NCI-H748 (cell line): ENCODE measurements around the gene BTG2.
A peak's percentile ranks its signal among the peaks of the same experiment; 100 is the strongest.

Source experiments
- DNase-seq: peaks from one replicate; lab custom pipeline; 2025; ENCODE audit not compliant: unreplicated experiment; lab: John Stamatoyannopoulos, UW

Gene BTG2

DNA sequence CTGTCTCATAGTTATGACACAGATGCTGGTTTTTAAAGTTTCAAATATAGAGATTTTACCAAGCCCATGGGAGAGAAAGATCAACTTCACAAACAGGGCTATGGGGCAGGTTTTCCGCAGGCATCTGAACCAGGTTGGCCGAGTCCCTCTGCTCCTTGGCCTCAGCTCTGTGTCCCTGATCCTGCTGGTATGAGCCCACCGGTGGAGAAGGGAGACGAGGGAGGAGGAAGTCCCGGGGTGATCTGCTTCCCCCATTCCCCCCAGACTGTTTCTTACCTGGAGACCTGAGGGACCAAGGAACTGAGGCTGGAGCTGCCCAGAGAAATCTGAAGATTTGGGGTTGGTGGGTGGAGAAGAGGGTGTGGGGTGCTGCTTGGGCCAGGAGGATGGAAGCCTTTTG, 28.9 kb upstream of the BTG2 start:
- DNase-seq: no peak

DNA sequence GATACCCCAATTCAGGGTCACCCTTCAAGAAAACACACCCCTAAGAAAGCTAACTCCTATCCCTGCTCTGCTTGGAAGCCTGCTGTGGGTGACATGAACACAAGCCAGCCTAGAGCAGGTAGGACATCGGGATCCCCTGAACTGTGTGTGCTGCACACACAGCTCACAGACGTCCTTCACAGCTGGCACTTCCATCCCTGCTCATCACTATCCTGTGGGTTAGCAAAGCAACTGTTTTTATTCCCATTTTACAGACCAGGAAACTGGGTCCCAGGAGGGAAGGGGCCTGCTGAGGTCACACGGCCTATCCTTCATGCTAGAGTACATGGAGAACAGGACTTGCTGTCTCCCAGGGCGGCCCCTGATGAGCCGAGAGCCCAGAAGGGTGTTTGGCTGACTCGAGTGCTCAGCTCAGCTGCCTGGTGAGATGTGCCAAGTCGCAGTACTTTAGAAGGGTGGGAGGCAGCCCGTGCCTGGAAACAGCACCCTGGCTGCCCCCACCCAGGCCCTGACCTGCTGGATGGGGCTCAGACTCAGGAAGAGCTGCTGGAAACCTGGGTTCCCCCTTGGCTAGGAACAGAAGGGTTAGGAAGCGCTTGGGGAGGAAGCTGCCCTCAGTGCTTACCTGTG, 28.3 kb upstream of the BTG2 start:
- DNase-seq: no peak

DNA sequence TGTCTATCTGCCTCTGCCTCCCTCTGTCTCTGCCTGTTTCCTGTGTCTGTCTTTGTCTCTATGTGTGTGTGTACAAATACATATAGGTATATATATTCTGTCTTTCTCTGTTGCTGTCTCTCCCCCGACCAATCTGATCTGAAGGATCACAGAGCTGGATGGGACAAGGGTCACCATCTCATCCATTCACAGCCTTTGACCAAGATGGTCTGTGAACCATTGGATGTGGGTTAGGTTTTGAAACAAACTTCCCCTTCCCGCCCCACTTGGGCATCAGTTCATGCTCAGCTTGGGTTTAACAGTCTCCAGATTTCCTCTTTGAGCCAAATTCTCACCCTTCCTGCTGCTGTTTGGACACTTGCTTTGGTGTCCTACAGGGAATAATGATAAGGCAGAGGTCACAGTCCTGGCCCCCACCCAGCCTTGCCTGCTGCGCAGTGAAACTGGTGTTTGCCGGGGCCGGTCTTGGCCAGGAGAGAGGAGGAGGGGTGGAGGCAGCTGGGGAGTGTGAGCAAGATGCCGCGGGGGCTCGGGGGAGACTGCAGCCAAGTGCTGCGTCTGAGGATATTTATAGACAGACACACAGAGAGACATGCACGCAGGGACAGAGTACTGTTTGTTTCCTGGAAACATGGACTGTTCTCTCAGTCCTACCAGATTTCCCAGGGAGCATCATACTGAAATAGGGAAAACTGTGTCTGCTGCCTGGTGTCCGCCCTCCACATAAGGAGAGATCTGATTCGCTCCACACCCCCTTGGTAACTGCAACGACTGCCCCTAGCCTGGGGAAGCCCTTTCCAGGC, 27.0 kb upstream of the BTG2 start:
- DNase-seq: no peak

DNA sequence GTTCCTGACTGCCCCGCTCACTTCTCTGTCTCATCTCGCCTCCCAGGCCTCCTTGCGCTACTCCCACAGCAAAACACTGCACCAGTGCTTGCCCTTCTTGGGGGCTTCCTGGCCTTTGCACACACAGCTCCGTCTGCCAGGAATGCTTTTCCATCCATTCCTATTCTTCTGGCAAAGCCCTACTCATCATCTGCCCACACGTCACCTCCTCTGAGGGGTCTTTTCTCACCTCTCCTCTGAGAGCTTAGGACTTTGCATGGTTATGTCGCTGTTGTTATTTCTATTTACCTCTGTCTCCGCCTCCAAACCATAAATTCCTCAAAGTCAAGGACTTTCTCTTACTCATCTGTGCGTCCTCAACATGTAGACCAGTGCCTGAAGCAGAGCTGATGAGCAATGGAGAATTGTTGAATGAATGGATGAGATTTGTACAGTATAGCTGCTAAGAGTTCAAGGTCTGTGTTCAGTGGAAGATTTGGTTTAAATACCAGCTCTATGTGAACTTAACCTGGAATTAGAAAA, 26.4 kb upstream of the BTG2 start:
- DNase-seq: no peak

DNA sequence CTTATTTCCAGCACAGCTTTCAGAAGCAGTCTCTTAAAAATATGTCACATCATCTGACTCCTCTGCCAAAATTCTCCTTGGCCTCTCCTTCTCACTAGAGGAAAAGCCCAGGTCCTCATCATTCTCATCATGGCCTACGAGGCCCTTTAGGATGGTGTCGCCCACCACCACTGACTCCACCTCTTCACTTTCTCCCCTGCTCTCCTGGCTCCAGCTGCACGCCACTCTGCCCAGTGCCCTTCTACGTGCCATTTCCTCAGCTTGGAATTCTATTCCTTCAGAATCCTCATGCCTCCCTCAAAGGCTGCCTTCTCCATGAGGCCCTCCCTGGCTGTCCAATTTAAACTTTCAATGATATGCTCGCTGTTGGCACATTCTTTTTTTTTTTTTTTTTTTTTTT, 25.3 kb upstream of the BTG2 start:
- no peak for DNase-seq

DNA sequence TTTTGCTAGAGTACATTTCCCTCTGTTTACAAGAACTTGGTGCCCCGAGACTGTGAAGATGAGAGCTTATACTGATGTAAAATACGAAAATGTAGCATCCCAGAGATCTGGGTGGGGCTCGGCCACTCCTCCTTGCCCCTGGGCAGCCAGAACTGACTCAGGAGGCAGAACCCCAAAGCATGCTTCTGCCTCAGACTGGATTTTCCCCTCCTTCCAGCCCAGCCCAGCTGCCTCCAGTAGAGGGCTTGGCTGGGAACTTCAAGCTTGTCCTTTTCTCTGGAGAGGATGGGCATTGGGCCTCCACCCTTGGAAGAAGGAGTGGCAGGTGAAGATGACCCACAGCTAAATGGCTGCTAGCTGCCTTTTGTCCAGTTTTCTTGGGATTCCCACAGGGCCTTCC, 24.3 kb upstream of the BTG2 start:
- no peak for DNase-seq

DNA sequence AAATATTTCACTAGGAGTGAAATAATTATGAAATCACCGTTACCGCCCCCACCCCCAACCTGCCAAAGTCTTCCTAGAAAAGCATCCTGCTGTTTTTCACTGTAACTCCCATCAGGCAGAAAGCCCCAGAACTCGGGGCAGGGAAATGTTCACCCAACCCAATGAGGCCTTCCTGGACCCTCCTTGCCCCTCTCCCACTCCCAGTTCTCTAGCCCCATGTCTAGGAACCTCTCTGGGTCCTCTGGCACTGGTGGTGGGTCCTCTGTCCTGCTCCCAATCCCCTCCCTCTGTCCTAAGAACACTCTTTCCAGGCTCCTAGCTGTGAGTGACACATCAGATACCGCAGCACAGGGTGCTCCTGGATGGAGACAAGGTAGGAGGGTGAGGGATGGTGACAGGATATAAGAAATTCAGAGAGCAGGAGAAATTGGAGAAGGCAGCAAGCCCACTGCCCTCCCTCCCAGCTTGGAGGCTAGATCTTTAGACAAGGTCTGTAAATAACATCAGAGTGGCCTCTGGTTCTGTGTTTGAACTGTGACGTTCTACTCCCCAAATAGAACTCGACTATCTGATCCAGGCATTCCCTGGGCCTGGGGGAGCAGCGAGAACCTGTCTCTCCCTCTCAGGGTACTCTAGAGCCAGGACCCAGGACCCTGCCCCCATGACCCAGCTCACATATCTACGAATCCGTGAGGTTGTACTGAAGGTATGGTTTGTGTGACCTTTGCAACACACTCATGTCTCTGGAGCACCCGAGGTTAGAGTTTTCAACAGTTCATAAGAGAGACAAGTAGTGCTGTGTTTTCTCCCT, 23.3 kb upstream of the BTG2 start:
- no peak for DNase-seq

DNA sequence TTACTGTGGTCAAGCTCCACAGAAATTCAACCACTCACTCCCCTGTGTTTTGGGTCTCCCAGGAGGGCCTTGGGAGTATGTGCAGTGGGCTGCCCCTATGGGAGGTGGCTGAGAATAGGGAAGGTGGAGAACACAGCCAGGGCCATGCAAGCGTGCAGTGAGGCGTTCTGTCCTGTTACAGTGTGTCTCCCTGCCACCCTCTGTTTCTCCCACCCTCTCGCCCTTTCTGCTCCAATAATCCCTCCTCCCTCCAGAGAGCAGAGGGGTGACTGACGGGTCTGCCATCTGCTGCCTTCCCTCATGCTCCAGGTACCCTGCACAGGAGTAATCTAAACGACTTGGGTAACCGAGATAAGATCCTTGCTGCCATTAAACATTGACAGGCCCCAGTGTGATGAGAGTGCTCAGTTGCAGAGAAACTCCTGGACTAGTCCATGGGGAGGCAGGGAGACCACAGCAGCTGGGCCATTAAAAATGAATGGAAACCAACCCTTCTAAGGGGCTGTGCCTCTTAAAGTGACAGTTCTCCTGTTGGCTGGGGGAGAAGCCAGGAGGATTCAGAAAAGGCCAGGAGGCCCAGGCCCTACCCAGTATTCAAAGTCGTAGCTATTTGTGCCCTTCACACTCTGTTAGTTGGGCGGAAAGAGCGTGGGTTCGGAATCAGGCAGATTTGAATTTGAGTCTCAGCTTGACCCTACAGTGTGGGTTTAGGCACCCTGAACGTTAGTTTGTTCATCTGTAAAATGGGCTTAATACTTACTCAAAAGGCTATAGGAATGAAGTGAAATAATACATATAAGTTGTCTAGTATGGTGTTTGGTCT, 22.4 kb upstream of the BTG2 start:
- no peak for DNase-seq

DNA sequence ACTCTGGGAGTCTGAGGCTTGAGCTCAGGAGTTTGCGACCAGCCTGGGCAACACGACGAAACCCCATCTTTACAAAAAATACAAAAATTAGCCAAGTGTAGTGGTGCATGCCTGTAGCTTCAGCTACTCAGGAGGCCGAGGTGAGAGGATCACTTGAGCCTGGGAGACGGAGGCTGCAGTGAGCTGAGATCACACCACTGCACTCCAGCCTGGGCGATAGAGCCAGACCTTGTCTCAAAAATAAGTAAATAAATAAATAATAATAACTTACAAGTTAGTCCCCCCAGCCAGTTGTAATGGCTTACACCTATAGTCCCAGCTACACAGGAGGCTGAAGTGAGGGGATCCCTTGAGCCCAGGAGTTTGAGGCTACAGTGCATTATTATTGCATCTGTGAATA, 21.7 kb upstream of the BTG2 start:
- DNase-seq: no peak

DNA sequence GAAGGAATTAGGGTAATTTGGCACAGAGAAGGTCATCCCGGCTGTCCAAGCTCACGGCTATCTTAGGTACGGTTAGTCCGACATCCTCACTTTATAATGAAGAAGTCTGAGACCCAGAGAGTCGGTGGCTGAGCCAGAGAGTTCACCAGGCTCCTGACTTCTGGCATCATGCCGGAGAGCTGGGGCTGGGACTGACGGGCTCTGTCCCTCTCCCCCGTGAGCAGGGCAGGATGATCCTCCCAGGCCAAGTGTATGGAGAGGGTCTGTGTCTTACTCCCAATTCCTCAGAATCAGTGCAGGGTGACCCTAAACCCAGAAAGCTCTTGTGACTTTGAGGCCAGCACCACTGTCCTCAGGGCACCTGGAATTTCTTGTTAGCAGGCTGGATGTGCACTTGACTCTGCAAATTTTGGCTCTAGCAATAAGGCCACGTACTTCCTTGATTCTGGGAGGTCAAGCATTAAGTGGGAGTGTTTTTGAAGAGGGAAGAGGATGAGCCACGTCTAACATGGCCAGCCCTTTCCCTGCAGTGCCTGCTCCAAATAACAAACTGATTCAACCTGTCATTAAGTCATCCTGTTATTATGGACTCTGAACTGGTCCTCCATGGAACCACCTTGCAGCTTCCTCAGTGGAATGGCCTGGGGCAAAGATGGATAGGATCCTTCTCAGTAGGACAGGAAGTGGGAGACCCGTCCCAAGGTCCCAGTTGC, 20.8 kb upstream of the BTG2 start:
- no peak for DNase-seq

DNA sequence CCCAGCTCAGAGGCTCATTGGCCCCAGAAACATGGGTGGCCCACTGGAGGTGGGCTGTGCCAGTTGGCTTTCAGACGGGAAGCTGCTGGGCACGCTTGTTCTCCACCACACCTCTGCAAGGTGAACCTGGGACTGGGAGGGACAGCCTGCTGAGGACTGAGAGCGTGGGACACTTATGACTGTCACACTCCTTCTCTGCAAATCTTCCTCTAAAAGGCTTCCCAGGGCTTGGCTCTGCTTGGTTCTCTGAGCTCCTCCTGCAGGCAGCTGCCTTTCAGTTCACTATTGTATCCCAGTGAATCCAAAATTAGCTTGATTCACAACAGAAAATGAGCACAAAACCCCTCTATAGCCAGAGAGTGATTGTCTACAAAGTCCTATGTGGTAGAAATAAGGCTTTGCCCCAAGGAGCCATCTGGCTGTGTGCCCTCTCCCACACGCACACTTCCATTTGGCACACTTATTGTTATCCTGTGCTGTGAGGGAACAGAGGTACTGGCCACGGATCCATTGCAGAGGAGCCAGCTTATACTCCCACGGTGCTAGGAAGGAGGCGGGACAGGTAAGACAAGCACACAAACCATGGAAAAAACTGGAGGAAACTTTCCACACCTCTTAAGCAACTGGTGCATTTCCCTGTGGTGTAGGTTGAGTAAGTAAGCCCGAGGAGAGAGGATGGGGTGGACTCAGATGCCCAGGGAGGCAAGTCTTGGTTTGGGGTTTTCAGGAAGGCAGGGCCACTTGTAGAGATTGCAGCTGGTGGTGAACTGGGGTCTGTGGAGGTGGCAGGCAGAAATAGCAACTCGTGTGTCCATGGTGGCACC, 18.9 kb upstream of the BTG2 start:
- no peak for DNase-seq

DNA sequence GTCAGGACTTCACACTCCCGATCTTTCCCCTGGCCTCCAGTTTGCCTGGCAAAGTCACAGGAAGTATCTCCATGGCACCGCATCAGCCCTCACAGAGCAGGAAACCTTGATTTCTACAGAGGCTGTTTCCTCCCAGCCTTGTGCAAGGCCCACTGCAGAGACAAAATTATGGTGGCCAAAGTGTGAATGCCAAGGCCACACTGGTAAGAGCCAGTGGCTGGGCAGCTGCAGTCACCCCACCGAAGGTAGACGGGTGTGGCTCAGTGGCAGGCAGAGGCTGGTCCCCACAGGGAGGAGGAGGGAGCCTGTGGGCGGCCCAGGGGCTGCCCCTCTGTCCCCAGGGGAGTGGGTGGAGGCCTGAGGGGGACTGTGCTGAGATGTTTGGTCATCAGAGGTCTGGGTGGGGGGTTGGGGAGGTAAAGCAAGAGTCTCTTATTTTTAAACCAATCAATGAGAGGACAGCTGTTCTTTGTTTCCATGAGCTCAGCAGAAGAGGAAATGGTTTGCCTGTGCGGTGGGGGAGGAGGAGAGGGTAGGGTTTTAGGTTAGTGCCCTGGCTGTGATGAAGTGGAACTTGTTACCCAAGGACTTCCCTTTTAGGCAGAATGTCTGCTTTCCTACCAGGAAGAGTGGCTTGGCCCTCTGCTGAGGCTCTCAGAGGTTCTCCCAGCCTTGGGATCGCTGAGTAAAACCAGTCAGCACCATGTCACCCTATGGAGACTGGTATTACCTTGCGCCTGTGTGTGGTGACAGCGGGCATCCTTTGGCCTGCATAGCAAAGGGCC, 18.0 kb upstream of the BTG2 start:
- peak; percentile 74 for DNase-seq

DNA sequence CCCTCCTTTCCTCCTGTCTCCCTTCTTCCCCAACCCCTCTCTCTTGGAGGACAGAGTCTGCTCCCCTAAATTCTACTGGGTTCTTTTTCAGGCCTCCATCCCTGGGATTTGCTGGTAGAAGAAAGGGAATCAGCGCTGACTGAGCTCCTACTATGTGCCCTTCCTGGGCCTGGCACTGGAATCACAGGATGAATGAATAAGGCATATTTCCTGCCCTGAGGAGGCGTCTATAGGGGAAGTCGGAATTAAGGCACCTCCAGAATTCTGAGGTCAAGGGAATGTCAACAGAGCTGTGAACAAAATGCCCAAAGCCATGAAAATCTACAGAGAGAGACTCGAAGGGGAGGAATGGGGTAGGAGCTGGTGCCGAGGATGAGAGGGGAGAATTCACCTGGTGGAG, 17.4 kb upstream of the BTG2 start:
- DNase-seq: no peak

DNA sequence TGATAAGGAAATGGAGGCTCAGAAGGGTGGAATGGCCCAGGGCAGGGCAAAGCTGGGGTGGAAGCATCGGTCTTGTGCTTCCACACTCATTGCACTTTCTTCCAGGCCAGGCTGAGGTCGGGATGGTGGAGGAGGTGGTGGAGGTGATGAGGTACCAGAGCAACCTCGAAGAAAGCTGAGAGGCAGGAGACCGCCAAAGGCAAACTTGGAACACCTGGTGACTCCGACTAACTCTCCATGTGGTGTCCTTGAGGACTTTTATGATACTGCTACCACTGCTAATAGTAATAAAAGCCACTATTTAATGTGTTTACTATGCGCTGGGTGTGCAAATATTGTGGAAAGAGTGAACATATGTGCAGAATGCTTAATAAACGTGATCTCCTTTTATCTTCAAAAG, 16.9 kb upstream of the BTG2 start:
- peak; percentile 82 for DNase-seq

DNA sequence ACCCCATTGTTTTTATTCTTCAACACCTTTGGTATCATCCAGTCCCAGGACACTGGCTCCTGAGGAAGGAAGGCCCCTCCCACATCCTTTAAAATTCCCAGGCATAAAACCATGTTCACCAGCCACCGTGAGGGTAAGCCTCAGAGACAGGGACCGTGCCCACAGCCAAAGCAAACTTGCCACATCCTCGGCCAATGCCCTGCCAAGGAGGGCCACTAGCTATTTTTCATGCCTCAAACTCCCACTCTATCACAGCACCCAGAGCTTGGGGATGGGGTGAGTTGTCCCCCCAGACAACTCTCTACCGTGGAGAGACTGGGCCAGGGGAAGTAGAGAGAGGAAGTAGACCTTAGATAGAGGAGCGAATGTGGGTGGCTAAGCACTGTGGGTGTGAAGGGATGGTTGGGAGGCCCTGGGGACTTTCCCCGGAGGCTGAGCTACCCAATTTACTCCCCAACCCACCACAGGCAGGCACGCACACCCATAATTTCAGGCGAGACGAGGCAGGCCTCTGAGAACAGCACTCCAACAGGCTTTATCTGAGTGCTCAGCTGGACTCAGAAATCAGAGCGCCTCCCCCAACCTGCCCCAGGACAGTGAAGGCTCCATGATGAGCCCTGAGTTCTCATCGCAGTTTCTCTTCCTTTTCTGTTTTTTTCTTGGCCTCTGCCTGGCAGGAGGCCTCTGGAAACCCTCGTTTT, 15.9 kb upstream of the BTG2 start:
- DNase-seq: peak; percentile 21

DNA sequence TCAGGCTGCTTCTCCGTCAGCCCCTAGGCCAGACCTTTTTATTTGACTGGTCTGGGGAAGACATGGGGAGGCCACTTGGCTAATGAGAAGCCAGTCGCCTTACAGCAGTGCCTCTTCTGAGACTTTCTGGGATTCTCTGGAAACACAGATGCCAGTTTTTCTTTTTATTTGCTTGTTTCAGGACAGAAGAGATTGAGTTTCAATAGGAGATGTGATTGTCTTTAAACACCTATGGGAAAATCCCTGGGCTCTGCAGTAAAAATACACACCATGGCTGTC, 15.4 kb upstream of the BTG2 start:
- peak; percentile 28 for DNase-seq

DNA sequence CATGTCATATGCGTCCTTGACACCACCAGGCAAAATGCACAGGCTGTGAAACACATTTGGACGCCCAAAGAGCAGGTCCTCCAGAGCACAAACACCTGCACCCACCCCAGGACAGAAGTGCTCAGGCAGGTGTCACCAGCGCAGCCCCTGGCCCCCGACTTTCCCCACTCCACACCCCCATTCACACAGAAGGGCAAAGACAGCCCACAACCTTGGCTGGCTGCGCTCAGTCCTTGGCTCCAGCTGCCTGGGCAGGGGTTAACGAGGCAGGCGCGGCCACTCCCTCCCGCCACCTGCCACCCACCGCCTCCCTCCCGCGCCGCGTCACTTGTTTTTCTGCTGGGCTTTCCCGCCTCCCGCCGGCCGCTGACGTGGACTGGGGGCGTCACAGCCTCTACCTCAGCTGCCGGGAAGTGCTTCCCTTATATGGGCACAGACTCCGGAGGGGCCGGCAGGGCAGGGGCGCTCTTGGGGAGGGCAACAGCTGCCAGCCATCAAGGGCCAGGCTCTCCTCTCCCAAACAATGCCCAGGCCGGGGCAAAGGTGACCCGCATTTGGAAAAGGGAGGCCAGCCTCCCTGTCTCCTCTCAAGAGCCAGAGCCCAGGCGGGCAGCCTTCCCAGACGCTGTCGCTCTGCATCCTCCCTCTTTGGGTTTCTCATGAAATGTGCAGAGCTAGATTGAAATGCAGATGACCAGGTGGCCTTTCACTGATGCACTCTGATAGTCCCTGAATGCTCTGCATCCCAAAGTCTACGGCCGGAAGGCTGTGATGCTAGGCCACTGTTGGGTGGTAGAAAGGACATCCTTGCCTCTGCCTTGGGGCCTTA, 14.8 kb upstream of the BTG2 start:
- DNase-seq: peak; percentile 95
